ENCODE measurements around the gene DSC1.

GRCh38 chr18:31129398-31130115, 33.1 kb downstream of the DSC1 start:
- TF ChIP-seq GATA2 (IDR thresholded peaks at IDR 0.05; ENCODE audit: low read depth, low read length) (no peak), GATA3 (IDR thresholded peaks at IDR 0.05; ENCODE audit: low read depth, low read length) (no peak)

Measured in SH-SY5Y (cell line).